ENCODE results near the gene EWSR1.

The EWSR1 gene

GRCh38 chr22:29269731-29270474, 1.8 kb downstream of the EWSR1 start:
- DNase-seq, result peak in 1 of 2 experiments; percentile 8

- DNase-seq, result no peak
Observed at GRCh38 chr22:29270475-29271271, 2.6 kb downstream of the EWSR1 start.

- DNase-seq, result no peak
Observed at GRCh38 chr22:29272624-29273023, 4.6 kb downstream of the EWSR1 start.

- DNase-seq, result no peak
Observed at GRCh38 chr22:29275167-29275566, 7.1 kb downstream of the EWSR1 start.

GRCh38 chr22:29275819-29276565, 7.9 kb downstream of the EWSR1 start:
- DNase-seq, result no peak

- no peak for DNase-seq
Observed at GRCh38 chr22:29277927-29278326, 9.9 kb downstream of the EWSR1 start.

- no peak for DNase-seq
Observed at GRCh38 chr22:29284196-29284595, 16.1 kb downstream of the EWSR1 start.

- no peak for DNase-seq
Observed at GRCh38 chr22:29288837-29289236, 20.8 kb downstream of the EWSR1 start.

- DNase-seq, result no peak
Observed at GRCh38 chr22:29290061-29290460, 22.0 kb downstream of the EWSR1 start.

- no peak for DNase-seq
Observed at GRCh38 chr22:29291215-29291614, 23.1 kb downstream of the EWSR1 start.

GRCh38 chr22:29292379-29292778, 24.3 kb downstream of the EWSR1 start:
- no peak for DNase-seq

GRCh38 chr22:29298641-29299040, 30.6 kb downstream of the EWSR1 start:
- no peak for DNase-seq

GRCh38 chr22:29299136-29299900, 31.2 kb downstream of the EWSR1 start:
- no peak for DNase-seq

- DNase-seq, result no peak
Observed at GRCh38 chr22:29300467-29300806, 32.4 kb downstream of the EWSR1 start.

- DNase-seq, result no peak
Observed at GRCh38 chr22:29300807-29301601, 32.9 kb downstream of the EWSR1 start.

- DNase-seq, result no peak
Observed at GRCh38 chr22:29301716-29302401, 33.8 kb downstream of the EWSR1 start.

- no peak for DNase-seq
Observed at GRCh38 chr22:29302402-29302680, 34.3 kb downstream of the EWSR1 start.

GRCh38 chr22:29302681-29303465, 34.8 kb downstream of the EWSR1 start:
- DNase-seq, result no peak

- DNase-seq, result no peak
Observed at GRCh38 chr22:29305836-29306174, 37.7 kb downstream of the EWSR1 start.

GRCh38 chr22:29306175-29306834, 38.2 kb downstream of the EWSR1 start, which contains the start of gene GAS2L1:
Gene GAS2L1 (plus strand): TSS chr22:29306650. CDS start chr22:29308106, 1,456 bp downstream.
- peak; percentile 44 to 54 for DNase-seq

Data from NCI-H2081 (cell line).